ENCODE data around the gene ATG16L1. TPM values are rescaled to one million over a fixed set of nuclear protein-coding genes. Genes with fewer than 3 reads are reported as not detected.

The ATG16L1 gene
- polyA plus RNA-seq, 3 donors: 7.9 to 11.0 (median 10.6) TPM

DNA sequence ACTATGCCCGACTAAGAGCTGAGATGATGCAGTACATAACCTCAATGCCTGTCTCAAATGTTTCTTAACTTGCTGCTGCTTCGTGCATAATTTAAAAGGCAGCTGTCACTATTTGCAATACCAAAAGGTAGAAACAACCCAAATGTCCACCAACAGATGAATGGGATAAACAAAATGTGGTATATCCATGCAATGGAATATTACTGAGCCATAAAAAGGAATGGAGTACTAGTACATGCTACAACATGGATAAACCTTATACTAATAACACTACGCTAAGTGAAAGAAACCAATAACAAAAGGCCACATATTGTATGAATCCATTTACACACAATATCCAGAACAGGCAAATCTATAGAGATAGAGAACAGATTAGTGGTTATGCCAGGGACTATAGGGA lies 89.8 kb downstream of the ATG16L1 start:
- no peak overlapping the region for H3K27ac ChIP-seq (ENCODE audit: low read depth, low read length)
- 96 to 100% (median 97%) methylated on average over 3 of the region's 3 CpGs for WGBS, 3 donors

DNA sequence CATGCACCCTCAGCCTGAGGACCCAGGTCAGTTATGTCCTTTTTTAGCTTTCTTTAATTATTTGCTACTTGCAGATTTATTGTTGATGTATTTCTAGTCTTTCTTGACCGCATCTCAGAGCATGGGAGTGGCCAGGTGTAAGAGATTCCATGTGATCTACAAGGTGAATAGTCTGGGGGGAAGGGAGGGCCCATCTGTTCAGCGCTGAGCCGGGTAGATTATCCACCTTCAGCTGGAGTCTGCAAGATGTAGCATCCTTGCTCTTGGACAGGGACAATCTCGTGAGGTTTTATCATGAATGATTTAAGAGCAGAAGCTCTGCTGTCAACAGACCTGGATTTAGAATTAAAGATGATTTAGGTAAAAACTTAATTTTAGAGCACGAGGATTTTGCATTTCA lies 90.8 kb downstream of the ATG16L1 start:
- H3K27ac ChIP-seq (ENCODE audit: low read depth, low read length): no peak overlapping the region
- WGBS, 3 donors: 85 to 92% (median 89%) methylated on average over 5 of the region's 5 CpGs

DNA sequence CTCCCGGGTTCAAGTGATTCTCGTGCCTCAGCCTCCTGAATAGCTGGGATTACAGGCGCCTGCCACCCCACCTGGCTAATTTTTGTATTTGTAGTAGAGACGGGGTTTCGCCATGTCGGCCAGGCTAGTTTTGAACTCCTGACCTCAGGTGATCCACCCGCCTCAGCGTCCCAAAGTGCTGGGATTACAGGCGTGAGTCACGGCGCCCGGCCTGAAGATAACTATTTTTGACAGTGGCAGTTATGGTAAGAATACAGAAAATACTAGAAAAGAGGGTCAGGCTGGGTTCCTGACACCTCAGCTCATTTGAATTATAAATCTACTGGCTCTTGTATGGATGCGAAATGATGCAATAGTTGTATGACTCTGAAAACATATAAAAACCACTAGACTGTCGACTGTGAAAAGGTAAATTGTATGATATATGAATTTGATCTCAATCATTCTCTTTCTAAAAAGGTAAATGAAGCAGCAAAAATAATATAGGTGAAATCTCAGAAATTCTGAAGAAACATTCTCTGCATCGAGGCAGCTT lies 91.8 kb downstream of the ATG16L1 start:
- no peak overlapping the region for H3K27ac ChIP-seq (ENCODE audit: low read depth, low read length)
- 87 to 93% (median 92%) methylated on average over 15 of the region's 15 CpGs for WGBS, 3 donors

Other genes with a start within 250 kb of the ATG16L1 start
- gene NGEF, start 238.4 kb upstream of the ATG16L1 start, polyA plus RNA-seq: 1 to 10 TPM in 1 of 3 donors, under 1 TPM in 2; 0.11 to 2.2 (median 0.58) TPM
- not detected for gene NEU2, start 219.0 kb upstream of the ATG16L1 start, polyA plus RNA-seq
- 10 to 100 TPM in 1 of 3 donors, 1 to 10 TPM in 2; 2.8 to 15.2 (median 8.1) TPM for gene INPP5D, start 191.3 kb upstream of the ATG16L1 start, polyA plus RNA-seq
- gene SAG, start 56.1 kb downstream of the ATG16L1 start, polyA plus RNA-seq: under 1 TPM in 1 of 3 donors, not detected in 2; 0.67 TPM
- 10 to 100 TPM in 2 of 3 donors, 1 to 10 TPM in 1; 4.4 to 34.4 (median 15.7) TPM for gene DGKD, start 102.8 kb downstream of the ATG16L1 start, polyA plus RNA-seq

All from adipose tissue (tissue), 3 donors.